Lung (tissue), 12 donors: ENCODE data around the gene FILIP1L. TPM values are rescaled to one million over a fixed set of nuclear protein-coding genes. Genes with fewer than 3 reads are reported as not detected.

Experiments
- ATAC-seq: fragments of 200-7000 bp; cut with Tn5 transposase; one replicate; pipeline ENCODE4 v1.9.1; 2020; ENCODE audit warnings: moderate number of reproducible peaks; ENCODE audit not compliant: insufficient read depth, low FRiP score
- DNase-seq, 3 donors: peaks; one replicate each; pipeline ENCODE4 v3.0.0-alpha.2; 2013 to 2017
- H3K27ac ChIP-seq, 2 donors: one replicate each; pipeline ENCODE4 v1.5.1; 2013; ENCODE audit warnings: mild to moderate bottlenecking in 2 of 2, moderate library complexity in 2 of 2, control low read depth in 1 of 2, inconsistent platforms in 1 of 2, low read depth in 1 of 2, low read length in 1 of 2
- H3K27me3 ChIP-seq, 3 donors: one replicate each; pipeline ENCODE4 v1.5.1; 2013; ENCODE audit warnings: low read length in 2 of 3; ENCODE audit not compliant: control insufficient read depth in 3 of 3, insufficient read depth in 3 of 3
- H3K36me3 ChIP-seq, 4 donors: one replicate each; pipeline ENCODE4 v1.5.1; 2013; ENCODE audit warnings: low read length in 4 of 4, mild to moderate bottlenecking in 1 of 4, moderate library complexity in 1 of 4; ENCODE audit not compliant: control insufficient read depth in 4 of 4, insufficient read depth in 4 of 4
- H3K4me1 ChIP-seq, 5 donors: one replicate each; pipeline ENCODE4 v1.5.1; 2013; ENCODE audit warnings: low read length in 5 of 5, mild to moderate bottlenecking in 2 of 5, moderate library complexity in 1 of 5; ENCODE audit not compliant: control insufficient read depth in 5 of 5, insufficient read depth in 5 of 5
- H3K4me3 ChIP-seq: one replicate; pipeline ENCODE4 v1.5.1; 2013; ENCODE audit warnings: mild to moderate bottlenecking, control low read depth, moderate library complexity
- H3K9ac ChIP-seq, 2 donors: one replicate each; pipeline ENCODE4 v1.5.1; 2013; ENCODE audit warnings: low read length in 2 of 2, control low read depth in 1 of 2; ENCODE audit not compliant: insufficient read depth in 1 of 2
- H3K9me3 ChIP-seq, 4 donors: one replicate each; pipeline ENCODE4 v1.5.1; 2013; ENCODE audit warnings: low read length in 3 of 4, mild to moderate bottlenecking in 1 of 4, moderate library complexity in 1 of 4; ENCODE audit not compliant: control insufficient read depth in 4 of 4, insufficient read depth in 3 of 4
- WGBS, 2 donors: extraction: QIAGEN DNeasy Blood & Tissue Kit; methylation state at CpG; one replicate each; pipeline ENCODE4 v1.1.7; 2013; 5-methylcytosine and 5-hydroxymethylcytosine counted together
- polyA plus RNA-seq, 2 donors: library from polyadenylated mRNA; stranded (reverse); fragments of 200-250 nt; gene quantifications; one replicate each; pipeline ENCODE4 v1.2.1, GENCODE V29; 2013
- total RNA-seq, 2 donors: library from RNA; depleted of rRNA in 1 of 2; stranded (reverse); fragments of >200 nt in 1 of 2; gene quantifications; one replicate each; pipeline ENCODE4 v1.2.1, GENCODE V29; 2014 to 2021
- TF ChIP-seq, protein P1 (sequence below): IDR thresholded peaks from 2 replicates; pipeline ENCODE4 v1.5.1; 2012; ENCODE audit warnings: mild to moderate bottlenecking; ENCODE audit errors: control extremely low read depth, extremely low read depth
- donor health status: control.
- donor health status: control.
- donor health status: Bipolar disorder and iron deficiency.
- donor health status: healthy.
- donor health status: DM: yes; HTN: yes; CAD: no.

Gene FILIP1L
- total and polyA plus RNA-seq, 4 donors, result 8.3 to 27.8 (median 22.5) TPM

DNA sequence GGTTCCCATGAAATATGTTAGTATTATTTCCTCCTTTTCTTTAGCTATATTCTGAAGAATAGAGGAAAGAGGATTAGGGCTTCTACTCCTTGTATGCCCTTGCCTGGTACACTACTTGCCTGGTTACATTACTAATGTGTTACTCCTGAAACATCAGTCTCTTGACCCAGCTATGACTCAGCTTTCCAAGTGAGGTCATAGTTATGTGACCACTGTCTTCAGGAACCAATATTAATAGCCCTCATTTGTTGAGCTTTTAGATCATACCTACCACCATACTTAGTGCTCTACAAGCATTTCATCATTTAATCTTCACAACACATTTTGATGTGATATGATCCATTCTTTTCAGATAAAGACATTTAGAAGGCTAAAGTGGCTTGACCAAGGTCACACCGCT, 236.3 kb downstream of the FILIP1L start:
- TF ChIP-seq, protein P1, sequence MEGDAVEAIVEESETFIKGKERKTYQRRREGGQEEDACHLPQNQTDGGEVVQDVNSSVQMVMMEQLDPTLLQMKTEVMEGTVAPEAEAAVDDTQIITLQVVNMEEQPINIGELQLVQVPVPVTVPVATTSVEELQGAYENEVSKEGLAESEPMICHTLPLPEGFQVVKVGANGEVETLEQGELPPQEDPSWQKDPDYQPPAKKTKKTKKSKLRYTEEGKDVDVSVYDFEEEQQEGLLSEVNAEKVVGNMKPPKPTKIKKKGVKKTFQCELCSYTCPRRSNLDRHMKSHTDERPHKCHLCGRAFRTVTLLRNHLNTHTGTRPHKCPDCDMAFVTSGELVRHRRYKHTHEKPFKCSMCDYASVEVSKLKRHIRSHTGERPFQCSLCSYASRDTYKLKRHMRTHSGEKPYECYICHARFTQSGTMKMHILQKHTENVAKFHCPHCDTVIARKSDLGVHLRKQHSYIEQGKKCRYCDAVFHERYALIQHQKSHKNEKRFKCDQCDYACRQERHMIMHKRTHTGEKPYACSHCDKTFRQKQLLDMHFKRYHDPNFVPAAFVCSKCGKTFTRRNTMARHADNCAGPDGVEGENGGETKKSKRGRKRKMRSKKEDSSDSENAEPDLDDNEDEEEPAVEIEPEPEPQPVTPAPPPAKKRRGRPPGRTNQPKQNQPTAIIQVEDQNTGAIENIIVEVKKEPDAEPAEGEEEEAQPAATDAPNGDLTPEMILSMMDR, result no peak
- DNase-seq (no peak), ATAC-seq (no peak)
- Histone ChIP-seq H3K4me3 (no peak overlapping the region), H3K36me3 (no peaks in the 10 kb centered on the region), H3K9ac (no peak overlapping the region), H3K27ac (peak overlapping the region in 1 of 2 donors; percentile 74), H3K27me3 (peaks cover 0 to 28% (median 9%) of the 10 kb centered on the region in 3 donors), H3K4me1 (peaks cover 0 to 15% (median 2%) of the 10 kb centered on the region in 5 donors), H3K9me3 (no peaks in the 10 kb centered on the region)
- 100% methylated on average over 1 of the region's 1 CpG for WGBS, 2 donors

DNA sequence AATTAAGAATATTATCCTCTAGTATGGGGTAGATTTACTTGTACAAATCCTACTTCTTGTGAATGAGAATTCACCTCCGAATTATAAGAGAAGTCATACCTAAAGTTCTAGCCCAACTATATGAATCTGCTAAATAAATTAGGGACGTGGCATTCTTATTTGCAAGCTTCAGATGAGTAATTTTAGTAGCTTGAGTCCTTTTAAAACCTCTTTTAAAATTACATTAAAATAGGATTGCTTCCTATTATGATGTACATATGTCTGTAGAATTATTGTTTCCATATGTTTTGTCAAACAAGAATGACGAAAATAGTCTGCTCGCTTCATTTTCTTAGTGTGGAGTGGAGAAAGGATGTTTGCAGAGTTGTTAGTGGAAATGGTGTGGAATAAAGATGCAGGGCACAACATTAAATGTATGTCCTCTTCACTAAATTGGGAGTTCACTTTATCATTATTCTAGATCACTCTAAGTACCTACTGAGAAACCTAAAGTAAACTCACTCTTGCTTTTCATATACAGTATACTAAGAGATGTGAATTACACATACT, 237.2 kb downstream of the FILIP1L start:
- WGBS, 2 donors, result 87 to 88% methylated on average over 4 of the region's 4 CpGs
- no peaks in the 10 kb centered on the region for H3K9me3 ChIP-seq
- H3K4me1 ChIP-seq, result peaks cover under 1 to 15% (median 2%) of the 10 kb centered on the region in 5 donors
- ATAC-seq (no peak), DNase-seq (peak in 1 of 3 donors; percentile 55)
- no peak overlapping the region for H3K9ac ChIP-seq
- TF ChIP-seq, protein P1, result no peak
- peaks cover 0 to 28% (median 9%) of the 10 kb centered on the region in 3 donors for H3K27me3 ChIP-seq
- no peaks in the 10 kb centered on the region for H3K36me3 ChIP-seq
- no peak overlapping the region for H3K4me3 ChIP-seq
- H3K27ac ChIP-seq, result no peak overlapping the region

DNA sequence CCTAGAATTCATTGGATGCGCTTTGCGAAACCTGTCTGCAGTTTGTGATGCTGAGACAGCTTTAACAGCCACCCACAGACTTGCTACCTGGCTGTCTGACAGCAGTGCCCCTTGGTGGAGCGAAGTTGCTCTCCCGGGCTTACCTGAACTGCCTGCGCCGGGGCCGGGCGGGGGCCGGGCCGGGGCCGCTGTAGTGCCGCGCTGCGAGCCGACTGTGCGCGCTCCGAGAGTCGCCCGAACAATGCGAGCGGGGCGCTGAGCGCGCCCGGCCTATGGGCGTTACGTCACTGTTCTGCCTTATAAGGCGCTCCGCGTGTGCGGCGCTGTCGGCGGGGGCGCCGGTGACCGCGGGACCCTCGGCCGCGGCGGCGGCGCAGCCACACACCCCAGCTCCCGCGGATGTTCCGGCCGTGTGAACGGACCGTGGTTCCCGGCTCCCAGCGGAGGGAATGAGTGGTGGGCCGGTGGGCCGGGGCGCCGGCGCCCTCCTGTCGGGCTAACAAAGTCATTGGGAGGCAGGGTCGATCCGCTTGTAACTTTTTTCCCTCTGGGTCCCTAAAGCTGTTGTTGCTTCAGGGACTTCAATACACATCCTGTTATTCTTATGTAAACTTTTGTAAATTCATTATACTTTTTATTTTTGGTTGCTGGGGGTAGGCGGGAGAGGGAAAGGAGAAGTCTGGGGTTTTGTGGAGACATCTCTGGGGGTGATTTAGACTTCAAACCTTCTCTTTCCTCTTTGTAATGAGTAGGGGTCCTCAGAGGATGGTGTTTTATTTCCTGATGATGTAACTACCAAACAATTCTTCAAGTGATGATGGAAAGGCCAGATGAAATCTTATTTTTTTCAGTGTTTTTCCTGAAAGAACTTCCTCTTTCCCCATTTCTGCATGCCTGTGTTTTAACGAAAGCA, 238.1 kb downstream of the FILIP1L start:
- ATAC-seq (peak; percentile 95), DNase-seq (peak; percentile 89 to 93 (median 91))
- TF ChIP-seq, protein P1, result no peak
- Histone ChIP-seq H3K4me3 (peak overlapping the region; percentile 90), H3K9me3 (no peaks in the 10 kb centered on the region), H3K27me3 (peaks cover 0 to 28% (median 9%) of the 10 kb centered on the region in 3 donors), H3K36me3 (peaks cover 0 to 3% (median 0%) of the 10 kb centered on the region in 4 donors), H3K4me1 (peaks cover 2 to 15% (median 6%) of the 10 kb centered on the region in 5 donors), H3K27ac (peak overlapping the region; percentile 97 to 99), H3K9ac (peak overlapping the region; percentile 87 to 88)
- 1 to 2% methylated on average over 60 to 63 of the region's 63 CpGs for WGBS, 2 donors
